HFFc6 (cell line): ENCODE data around the gene WNT5A. TPM values are rescaled to one million over a fixed set of nuclear protein-coding genes. Genes with fewer than 3 reads are reported as not detected.

ENCODE experiments used
- DNase-seq: peaks from one replicate; pipeline ENCODE4 v3.0.0-alpha.2; 2018
- H3K27ac Mint-ChIP-seq: 2 replicates; pipeline ENCODE4 v1.8.0; 2020; ENCODE audit warnings: mild to moderate bottlenecking, mixed read lengths
- H3K27me3 Mint-ChIP-seq: 2 replicates; pipeline ENCODE4 v1.8.0; 2021; ENCODE audit warnings: mild to moderate bottlenecking, moderate library complexity, mixed read lengths; ENCODE audit not compliant: insufficient read depth
- H3K36me3 Mint-ChIP-seq: 2 replicates; pipeline ENCODE4 v1.8.0; 2021; ENCODE audit warnings: low read depth, mixed read lengths
- H3K4me1 Mint-ChIP-seq: 2 replicates; pipeline ENCODE4 v1.8.0; 2020; ENCODE audit warnings: low read depth, mixed read lengths
- H3K4me3 Mint-ChIP-seq: 2 replicates; pipeline ENCODE4 v1.8.0; 2020; ENCODE audit warnings: mild to moderate bottlenecking, moderate library complexity, mixed read lengths
- H3K9me3 Mint-ChIP-seq: 2 replicates; pipeline ENCODE4 v1.8.0; 2020; ENCODE audit warnings: mild to moderate bottlenecking, mixed read lengths
- total RNA-seq, 6 experiments: library from RNA; stranded (reverse); fragmentation: NEBNext Ultra II Directional; extraction: Animal tissue kit (Norgen Biotek cat#: 25700); gene quantifications; 2 replicates in 1 of 6; 3 replicates in 5 of 6; pipeline ENCODE4 v1.2.3, GENCODE V29; 2021
- TF ChIP-seq, protein P1 (sequence below): fragments of 200-600 bp; sonication (generic); IDR thresholded peaks from 2 replicates; pipeline ENCODE4 v1.5.0; 2021; ENCODE audit warnings: antibody characterized with exemption, mild to moderate bottlenecking

The WNT5A gene
- total RNA-seq, 6 experiments from 2014 or later: 240 to 387 (median 256) TPM

- Mint-ChIP-seq H3K4me3 (peak overlapping the region; percentile 66), H3K36me3 (peaks cover 80% of the 10 kb centered on the region), H3K27ac (peak overlapping the region; percentile 85), H3K4me1 (peaks cover 87% of the 10 kb centered on the region), H3K27me3 (peaks cover 19% of the 10 kb centered on the region), H3K9me3 (no peaks in the 10 kb centered on the region)
- TF ChIP-seq, protein P1, sequence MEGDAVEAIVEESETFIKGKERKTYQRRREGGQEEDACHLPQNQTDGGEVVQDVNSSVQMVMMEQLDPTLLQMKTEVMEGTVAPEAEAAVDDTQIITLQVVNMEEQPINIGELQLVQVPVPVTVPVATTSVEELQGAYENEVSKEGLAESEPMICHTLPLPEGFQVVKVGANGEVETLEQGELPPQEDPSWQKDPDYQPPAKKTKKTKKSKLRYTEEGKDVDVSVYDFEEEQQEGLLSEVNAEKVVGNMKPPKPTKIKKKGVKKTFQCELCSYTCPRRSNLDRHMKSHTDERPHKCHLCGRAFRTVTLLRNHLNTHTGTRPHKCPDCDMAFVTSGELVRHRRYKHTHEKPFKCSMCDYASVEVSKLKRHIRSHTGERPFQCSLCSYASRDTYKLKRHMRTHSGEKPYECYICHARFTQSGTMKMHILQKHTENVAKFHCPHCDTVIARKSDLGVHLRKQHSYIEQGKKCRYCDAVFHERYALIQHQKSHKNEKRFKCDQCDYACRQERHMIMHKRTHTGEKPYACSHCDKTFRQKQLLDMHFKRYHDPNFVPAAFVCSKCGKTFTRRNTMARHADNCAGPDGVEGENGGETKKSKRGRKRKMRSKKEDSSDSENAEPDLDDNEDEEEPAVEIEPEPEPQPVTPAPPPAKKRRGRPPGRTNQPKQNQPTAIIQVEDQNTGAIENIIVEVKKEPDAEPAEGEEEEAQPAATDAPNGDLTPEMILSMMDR: no peak
- no peak for DNase-seq
Measured at GRCh38 chr3:55473788-55474187, 13.3 kb downstream of the WNT5A start.

- peaks cover 18% of the 10 kb centered on the region for H3K27me3 Mint-ChIP-seq
- TF ChIP-seq, protein P1: no peak
- H3K36me3 Mint-ChIP-seq: peaks cover 69% of the 10 kb centered on the region
- peak overlapping the region; percentile 39; the same call in 1 of the 2 replicates for H3K4me3 Mint-ChIP-seq
- peaks cover 92% of the 10 kb centered on the region for H3K4me1 Mint-ChIP-seq
- peak overlapping the region; percentile 85 for H3K27ac Mint-ChIP-seq
- no peaks in the 10 kb centered on the region for H3K9me3 Mint-ChIP-seq
- no peak for DNase-seq
Measured at GRCh38 chr3:55471522-55472280, 15.4 kb downstream of the WNT5A start.

DNA sequence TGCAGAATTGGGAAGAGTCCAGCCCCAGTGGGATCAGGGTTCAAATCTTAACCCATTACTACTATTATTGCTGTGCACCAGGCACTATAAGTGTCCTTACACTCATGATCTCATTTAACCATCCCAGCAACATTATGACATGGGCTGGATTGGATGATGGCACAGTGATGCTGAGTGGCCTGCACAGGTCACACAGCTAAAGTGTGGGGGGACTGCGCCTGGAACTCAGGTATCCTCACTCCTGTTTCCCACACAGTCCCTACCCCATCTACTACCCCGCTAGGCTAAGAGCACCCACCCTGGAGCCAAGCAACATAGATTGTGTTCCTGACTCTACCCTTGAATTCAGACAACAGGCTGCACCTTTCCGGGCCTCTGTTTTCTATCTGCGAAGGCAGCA is 16.0 kb downstream of the WNT5A start:
- H3K27me3 Mint-ChIP-seq: peaks cover 18% of the 10 kb centered on the region

GRCh38 chr3:55469957-55470526 is 17.1 kb downstream of the WNT5A start:
- Mint-ChIP-seq H3K27ac (no peak overlapping the region), H3K9me3 (no peaks in the 10 kb centered on the region), H3K36me3 (peaks cover 66% of the 10 kb centered on the region), H3K27me3 (peaks cover 19% of the 10 kb centered on the region), H3K4me1 (peaks cover 92% of the 10 kb centered on the region), H3K4me3 (no peak overlapping the region)
- TF ChIP-seq, protein P1: no peak
- DNase-seq: no peak

More for the DNA sequence above, 16.0 kb downstream of the WNT5A start:
- Mint-ChIP-seq H3K27ac (peak overlapping the region; percentile 45), H3K9me3 (no peaks in the 10 kb centered on the region), H3K4me3 (no peak overlapping the region), H3K4me1 (peaks cover 92% of the 10 kb centered on the region), H3K36me3 (peaks cover 66% of the 10 kb centered on the region)
- no peak for DNase-seq
- TF ChIP-seq, protein P1: no peak

DNA sequence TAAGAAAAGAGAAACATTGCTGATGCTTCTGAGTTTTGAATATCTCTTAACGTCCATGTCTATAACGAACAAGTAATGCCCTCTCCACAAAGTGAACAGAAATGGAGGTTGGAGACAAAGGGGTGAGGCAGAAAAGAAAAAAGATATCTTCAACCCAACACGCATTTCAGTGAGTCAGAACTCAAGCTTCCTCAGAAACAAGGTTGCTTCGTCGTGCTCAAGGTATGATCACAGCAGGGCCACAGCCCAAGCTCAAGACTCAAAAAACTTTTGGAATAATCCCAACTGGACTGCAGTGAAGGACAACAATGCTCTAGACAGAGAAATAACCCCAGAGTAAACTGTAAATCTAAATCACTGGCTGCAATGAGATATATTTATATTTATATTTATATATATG is 18.9 kb downstream of the WNT5A start:
- Mint-ChIP-seq H3K27me3 (peaks cover 13% of the 10 kb centered on the region), H3K4me1 (peaks cover 89% of the 10 kb centered on the region), H3K9me3 (no peaks in the 10 kb centered on the region), H3K27ac (peak overlapping the region; percentile 88), H3K4me3 (peak overlapping the region; percentile 75), H3K36me3 (peaks cover 55% of the 10 kb centered on the region)
- peak; percentile 80 for DNase-seq
- TF ChIP-seq, protein P1: no peak
